Activated T-helper 1 cell treated with anti-CD3 and anti-CD28 coated beads, Interleukin-12 subunit alpha, Interleukin-12 subunit beta, Interleukin-2, Interleukin-4 antibody, amounts not matched to agents 30 ng/mL and 10 ng/mL and 1 ng/mL, durations not matched to agents 14 hours and 24 hours and 36 hours (primary cell): ENCODE data around the gene APOC1. TPM values are rescaled to one million over a fixed set of nuclear protein-coding genes. Genes with fewer than 3 reads are reported as not detected.
"Not testable (repeated sequence)": the region's sequence is repeated elsewhere in the genome, so short reads cannot be mapped to it uniquely, and the experiment has no call there.

Experiments used
- DNase-seq: peaks from one replicate; pipeline ENCODE4 v3.0.0; 2021; ENCODE audit warnings: low spot score
- H3K27ac Mint-ChIP-seq: one replicate; pipeline ENCODE4 v1.8.0; 2021; ENCODE audit warnings: mild to moderate bottlenecking, mixed read lengths
- H3K27me3 Mint-ChIP-seq: one replicate; pipeline ENCODE4 v1.8.0; 2022; ENCODE audit warnings: mild to moderate bottlenecking, moderate library complexity, mixed read lengths; ENCODE audit not compliant: insufficient read depth
- H3K36me3 Mint-ChIP-seq: one replicate; pipeline ENCODE4 v1.8.0; 2021; ENCODE audit warnings: low read depth, mixed read lengths
- H3K4me1 Mint-ChIP-seq: one replicate; pipeline ENCODE4 v1.8.0; 2021; ENCODE audit warnings: low read depth, mixed read lengths
- H3K4me3 Mint-ChIP-seq: one replicate; pipeline ENCODE4 v1.8.0; 2021; ENCODE audit warnings: mild to moderate bottlenecking, moderate library complexity, mixed read lengths
- H3K9me3 Mint-ChIP-seq: one replicate; pipeline ENCODE4 v1.8.0; 2021; ENCODE audit warnings: mixed read lengths
- intact Hi-C: fragments of 100-400 bp; cut with micrococcal nuclease; formaldehyde crosslinking; loops from one replicate; pipeline ENCODE4 v1.15.1; 2024
- total RNA-seq: library from RNA; stranded (reverse); gene quantifications from 2 replicates; pipeline ENCODE4 v1.2.3, GENCODE V29; 2022

APOC1 gene
- total RNA-seq, 1 donor from 2014 or later, result 1.2 TPM

DNA sequence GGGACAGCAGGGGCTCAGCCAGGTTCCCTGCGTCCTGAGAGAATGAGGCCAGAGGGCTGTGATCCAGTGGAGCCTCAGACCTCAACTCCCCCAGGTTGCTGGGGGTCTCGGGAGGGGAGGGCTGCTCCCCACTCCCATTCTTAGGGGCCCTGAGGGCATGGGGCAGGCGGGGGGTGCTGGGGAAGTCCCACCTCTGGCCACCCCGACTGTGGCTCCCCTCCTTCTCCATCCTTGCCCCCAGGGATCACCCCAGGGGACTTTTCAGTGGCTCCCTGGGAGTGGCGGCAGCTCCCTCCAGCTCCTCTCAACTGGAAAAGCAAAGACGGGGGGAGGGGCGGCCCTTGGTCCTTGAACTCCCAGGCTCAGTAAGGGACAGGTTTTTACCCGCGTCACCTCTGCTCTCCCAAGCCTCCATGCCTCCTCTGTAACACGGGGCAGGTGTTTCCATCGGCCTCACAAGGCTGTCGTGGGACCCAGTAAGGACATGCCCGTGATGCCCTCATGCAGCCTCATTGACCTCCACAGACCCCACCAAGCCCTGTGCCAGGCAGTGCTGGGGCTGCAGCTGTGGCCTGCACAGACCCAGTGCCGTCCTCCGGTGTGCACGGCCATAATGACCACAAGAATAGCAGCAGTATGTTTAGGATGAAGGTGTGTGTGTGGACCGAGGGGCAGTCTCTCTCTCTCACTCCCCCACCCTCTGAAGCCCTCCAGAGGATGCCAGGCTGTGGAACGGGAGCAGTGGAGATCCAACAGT is 34.9 kb upstream of the APOC1 start:
- intact Hi-C loops, result no loop called here
- no peaks in the 10 kb centered on the region for H3K4me1 Mint-ChIP-seq
- H3K36me3 Mint-ChIP-seq, result no peaks in the 10 kb centered on the region
- H3K4me3 Mint-ChIP-seq, result no peak overlapping the region
- no peaks in the 10 kb centered on the region for H3K9me3 Mint-ChIP-seq
- no peak for DNase-seq
- no peak overlapping the region for H3K27ac Mint-ChIP-seq
- peaks cover 4% of the 10 kb centered on the region for H3K27me3 Mint-ChIP-seq

DNA sequence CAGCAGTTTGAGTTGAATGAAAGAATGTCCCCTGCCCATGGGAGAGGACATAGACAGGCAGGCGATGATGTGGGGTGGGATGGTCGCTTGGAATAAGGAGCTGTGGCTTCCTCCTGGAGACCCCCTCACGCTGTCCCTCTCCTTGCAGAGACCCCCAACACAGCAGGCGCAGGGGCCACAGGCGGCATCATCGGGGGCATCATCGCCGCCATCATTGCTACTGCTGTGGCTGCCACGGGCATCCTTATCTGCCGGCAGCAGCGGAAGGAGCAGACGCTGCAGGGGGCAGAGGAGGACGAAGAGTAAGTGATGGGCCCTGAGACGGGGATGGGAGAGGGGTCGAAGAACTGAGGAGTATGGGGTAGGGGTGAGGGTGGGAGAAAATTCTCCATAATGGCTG is 32.3 kb upstream of the APOC1 start:
- intact Hi-C loops, result no loop called here
- DNase-seq, result no peak
- Mint-ChIP-seq H3K36me3 (no peaks in the 10 kb centered on the region), H3K27me3 (peaks cover 4% of the 10 kb centered on the region), H3K4me1 (no peaks in the 10 kb centered on the region), H3K4me3 (no peak overlapping the region), H3K27ac (no peak overlapping the region), H3K9me3 (no peaks in the 10 kb centered on the region)

DNA sequence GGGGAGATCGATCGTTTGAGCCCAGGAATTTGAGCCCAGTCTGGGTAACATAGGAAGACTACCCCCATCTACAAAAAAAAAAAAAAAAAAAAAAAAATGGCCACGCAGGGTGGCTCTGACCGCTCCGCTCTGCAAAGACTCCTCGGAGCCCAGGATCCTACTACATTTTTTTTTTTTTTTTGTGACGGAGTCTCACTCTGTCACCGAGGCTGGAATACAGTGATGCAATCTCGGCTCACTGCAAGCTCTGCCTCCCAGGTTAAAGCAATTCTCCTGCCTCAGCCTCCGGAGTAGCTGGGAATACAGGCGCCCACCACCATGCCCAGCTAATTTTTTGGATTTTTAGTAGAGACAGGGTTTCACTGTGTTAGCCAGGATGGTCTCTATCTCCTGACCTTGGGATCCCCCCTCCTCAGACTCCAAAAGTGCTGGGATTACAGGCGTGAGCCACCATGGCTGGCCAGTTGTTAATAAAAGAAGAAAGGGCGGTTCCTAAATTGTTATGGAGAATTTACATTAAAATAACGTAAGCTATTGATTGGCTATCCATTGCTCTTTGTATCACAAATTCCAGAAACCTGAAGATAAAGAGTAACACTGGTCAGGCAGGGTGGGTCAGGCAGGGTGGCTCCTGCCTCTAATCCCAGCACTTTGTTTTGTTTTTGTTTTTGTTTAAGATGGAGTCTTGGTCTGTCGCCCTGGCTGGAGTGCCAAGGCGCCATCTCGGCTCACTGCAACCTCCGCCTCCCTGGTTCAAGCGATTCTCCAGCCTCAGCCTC is 31.6 kb upstream of the APOC1 start:
- DNase-seq, H3K4me1 Mint-ChIP-seq, H3K9me3 Mint-ChIP-seq, H3K27ac Mint-ChIP-seq, H3K4me3 Mint-ChIP-seq, H3K27me3 Mint-ChIP-seq, H3K36me3 Mint-ChIP-seq, intact Hi-C loops: not testable (repeated sequence)

DNA sequence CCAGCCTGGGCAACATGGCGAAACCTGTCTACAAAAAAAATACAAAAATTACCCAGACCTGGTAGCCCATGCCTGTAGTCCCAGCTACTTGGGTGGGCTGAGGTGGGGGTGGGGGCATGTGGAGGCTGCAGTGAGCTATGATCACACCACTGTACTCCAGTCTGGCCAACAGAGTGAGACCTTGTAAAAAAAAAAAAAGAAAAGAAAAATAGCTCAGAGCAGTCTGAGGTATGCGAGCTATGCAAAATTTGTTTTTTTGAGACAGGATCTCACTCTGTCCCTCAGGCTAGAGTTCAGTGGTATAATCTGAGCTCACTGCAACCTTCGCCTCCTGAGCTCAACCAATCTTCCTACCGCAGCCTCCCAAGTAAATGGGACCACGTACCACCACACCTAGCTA is 30.5 kb upstream of the APOC1 start:
- Mint-ChIP-seq H3K4me1 (peaks cover under 1% of the 10 kb centered on the region), H3K4me3 (no peak overlapping the region), H3K9me3 (no peaks in the 10 kb centered on the region), H3K36me3 (no peaks in the 10 kb centered on the region), H3K27ac (no peak overlapping the region), H3K27me3 (peaks cover 2% of the 10 kb centered on the region)
- intact Hi-C loops, result no loop called here
- DNase-seq, result no peak

DNA sequence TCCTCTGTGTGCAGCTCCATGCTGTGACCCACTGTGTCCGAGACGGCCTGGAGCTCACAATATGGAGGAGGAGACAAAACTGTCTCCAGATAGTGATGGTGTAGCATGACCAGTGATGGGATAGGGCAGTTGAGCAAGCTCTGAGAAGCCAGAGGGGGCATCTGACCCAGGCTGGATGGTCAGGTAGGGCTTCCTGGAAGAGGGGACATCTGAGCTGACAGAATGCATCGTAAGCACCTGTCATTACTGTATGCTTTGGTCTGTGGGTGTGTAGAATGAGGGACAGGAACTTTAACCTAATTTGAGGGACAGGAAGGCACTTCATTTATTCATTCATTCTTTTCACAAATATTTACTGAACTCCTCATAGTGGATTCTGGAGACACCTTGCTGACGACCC is 29.8 kb upstream of the APOC1 start:
- Mint-ChIP-seq H3K4me1 (peaks cover 5% of the 10 kb centered on the region), H3K4me3 (no peak overlapping the region), H3K36me3 (peaks cover 2% of the 10 kb centered on the region), H3K27ac (no peak overlapping the region), H3K9me3 (no peaks in the 10 kb centered on the region), H3K27me3 (peaks cover 2% of the 10 kb centered on the region)
- intact Hi-C loops, result no loop called here
- no peak for DNase-seq

DNA sequence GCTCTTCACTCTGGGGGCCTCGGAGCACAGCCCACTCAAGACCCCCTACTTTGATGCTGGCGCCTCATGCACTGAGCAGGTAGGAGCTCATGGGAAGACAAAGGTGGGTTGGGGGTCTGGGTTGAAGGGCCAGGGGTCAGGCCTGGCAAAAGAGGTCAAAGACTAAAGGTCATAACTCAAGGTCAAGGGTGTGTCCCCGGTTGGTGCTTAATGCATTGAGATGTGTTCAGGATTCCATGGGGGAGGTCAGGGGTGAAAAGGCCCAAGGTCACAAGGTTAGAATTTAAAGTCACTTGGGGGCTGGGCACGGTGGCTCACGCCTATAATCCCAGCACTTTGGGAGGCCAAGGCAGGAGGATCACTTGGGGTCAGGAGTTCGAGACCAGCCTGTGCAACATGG is 28.3 kb upstream of the APOC1 start:
- Mint-ChIP-seq H3K9me3 (no peaks in the 10 kb centered on the region), H3K36me3 (peaks cover 4% of the 10 kb centered on the region), H3K4me1 (peaks cover 10% of the 10 kb centered on the region), H3K27me3 (peaks cover under 1% of the 10 kb centered on the region), H3K4me3 (no peak overlapping the region), H3K27ac (no peak overlapping the region)
- no peak for DNase-seq
- intact Hi-C loops, result no loop called here

DNA sequence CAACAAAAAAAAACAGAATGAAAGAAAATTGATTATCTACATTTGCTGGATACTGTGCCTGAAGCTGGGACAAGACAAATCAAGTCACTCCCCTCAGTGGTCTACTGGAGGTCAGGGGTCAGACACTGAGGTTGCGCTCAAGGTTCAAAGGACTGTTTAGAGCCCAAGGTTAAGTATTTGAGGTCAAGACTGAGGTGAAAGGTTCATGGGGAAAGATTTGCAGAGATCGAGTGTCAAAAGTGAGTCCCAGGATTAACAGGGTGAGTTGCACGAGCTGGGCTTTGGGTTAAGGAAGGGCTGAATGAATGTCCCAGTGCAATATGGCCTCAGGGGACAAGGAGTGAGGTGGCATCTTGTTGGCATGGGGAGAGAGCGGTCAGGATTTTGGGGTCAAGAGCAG is 26.8 kb upstream of the APOC1 start:
- Mint-ChIP-seq H3K4me1 (peaks cover 20% of the 10 kb centered on the region), H3K27ac (no peak overlapping the region), H3K4me3 (no peak overlapping the region), H3K9me3 (no peaks in the 10 kb centered on the region), H3K27me3 (no peaks in the 10 kb centered on the region), H3K36me3 (peaks cover 9% of the 10 kb centered on the region)
- intact Hi-C loops, result no loop called here
- no peak for DNase-seq

DNA sequence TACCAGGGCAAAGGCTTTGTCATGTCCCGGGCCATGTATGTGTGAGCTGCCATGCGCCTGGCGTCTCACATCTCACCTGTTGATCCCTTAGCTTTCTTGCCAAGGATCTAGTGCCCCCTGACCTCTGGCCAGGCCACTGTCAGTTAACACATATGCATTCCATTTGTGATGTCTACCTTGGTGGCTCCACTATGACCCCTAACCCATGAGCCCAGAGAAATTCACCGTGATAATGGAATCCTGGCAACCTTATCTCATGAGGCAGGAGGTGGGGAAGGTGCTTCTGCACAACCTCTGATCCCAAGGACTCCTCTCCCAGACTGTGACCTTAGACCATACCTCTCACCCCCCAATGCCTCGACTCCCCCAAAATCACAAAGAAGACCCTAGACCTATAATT is 26.1 kb upstream of the APOC1 start:
- H3K9me3 Mint-ChIP-seq, intact Hi-C loops, H3K27me3 Mint-ChIP-seq, H3K27ac Mint-ChIP-seq, DNase-seq: not testable (repeated sequence)
- peaks cover 15% of the 10 kb centered on the region for H3K36me3 Mint-ChIP-seq
- H3K4me1 Mint-ChIP-seq, result peaks cover 25% of the 10 kb centered on the region
- H3K4me3 Mint-ChIP-seq, result peak overlapping the region; percentile 13

DNA sequence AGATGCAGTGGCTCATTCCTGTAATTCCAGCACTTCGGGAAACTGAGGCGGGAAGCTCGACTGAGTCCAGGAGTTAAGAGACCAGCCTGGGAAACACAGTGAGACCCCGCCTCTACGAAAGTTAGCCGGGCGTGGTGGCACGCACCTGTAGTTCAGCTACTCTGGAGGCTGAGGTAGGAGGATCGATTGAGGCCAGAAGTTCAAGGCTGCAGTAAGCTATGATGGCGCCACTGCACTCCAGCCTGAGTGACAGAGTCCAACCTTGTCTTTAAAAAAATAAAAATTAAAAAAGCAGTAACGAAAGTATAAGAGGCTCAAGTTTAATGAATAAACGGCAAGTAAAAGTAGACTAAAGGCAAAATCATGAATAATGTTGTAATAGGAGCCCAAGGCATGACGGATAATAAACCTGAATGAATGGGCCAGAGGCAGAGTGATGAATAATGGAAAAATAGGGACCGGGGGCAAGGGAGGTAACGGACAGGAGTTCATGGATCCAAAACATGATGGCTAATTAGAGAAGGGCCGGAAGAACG is 24.5 kb upstream of the APOC1 start:
- Mint-ChIP-seq H3K9me3 (no peaks in the 10 kb centered on the region), H3K36me3 (peaks cover 24% of the 10 kb centered on the region), H3K27ac (peak overlapping the region; percentile 96), H3K4me1 (peaks cover 28% of the 10 kb centered on the region), H3K27me3 (no peaks in the 10 kb centered on the region), H3K4me3 (peak overlapping the region; percentile 86)
- intact Hi-C loops, result loop anchor here (1.0 to 2.0 kb wide), 13 partner anchors 25 to 1221 kb away; partner anchors contain the start of genes BLOC1S3, CLPTM1, OPA3 and PPP1R37
- no peak for DNase-seq

DNA sequence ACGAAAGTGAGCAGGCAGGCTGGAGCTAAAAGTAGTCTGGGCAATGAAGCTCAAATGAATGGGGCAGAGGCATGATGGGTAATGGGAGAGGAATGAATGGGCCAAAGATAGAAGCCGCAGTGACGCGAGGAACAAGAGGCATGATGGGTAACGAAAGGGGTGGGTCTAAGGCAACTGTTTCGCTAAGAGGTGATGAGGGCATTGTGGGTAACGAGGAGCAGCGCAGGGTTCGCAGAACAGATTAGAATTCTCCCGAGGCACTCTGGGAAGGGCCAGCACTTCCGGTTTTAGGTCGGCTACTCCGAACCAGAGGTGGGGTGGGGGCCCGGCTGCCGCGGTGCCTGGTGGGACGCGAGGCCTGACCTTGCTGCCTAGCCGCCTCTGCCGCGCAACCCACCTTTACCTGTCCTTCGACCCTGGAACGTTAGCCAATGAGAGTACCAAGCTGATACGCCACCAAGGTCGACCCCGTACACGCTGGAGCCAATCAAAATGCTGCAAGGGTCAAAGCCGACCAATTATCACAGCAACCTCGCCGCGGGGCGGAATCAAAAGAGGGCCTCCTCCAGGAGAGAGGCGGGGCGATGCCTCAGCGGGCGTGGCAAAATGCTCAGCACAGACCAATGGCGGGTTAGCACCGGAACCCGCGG is 23.9 kb upstream of the APOC1 start:
- intact Hi-C loops, result loop anchor here (1.0 to 2.0 kb wide), 14 partner anchors 13 to 1222 kb away; partner anchors contain the start of genes BLOC1S3, CLPTM1, OPA3 and PPP1R37
- DNase-seq, result peak; percentile 100
- H3K27me3 Mint-ChIP-seq, result no peaks in the 10 kb centered on the region
- no peaks in the 10 kb centered on the region for H3K9me3 Mint-ChIP-seq
- peak overlapping the region; percentile 96 for H3K27ac Mint-ChIP-seq
- H3K4me1 Mint-ChIP-seq, result peaks cover 30% of the 10 kb centered on the region
- H3K36me3 Mint-ChIP-seq, result peaks cover 26% of the 10 kb centered on the region
- peak overlapping the region; percentile 86 for H3K4me3 Mint-ChIP-seq

DNA sequence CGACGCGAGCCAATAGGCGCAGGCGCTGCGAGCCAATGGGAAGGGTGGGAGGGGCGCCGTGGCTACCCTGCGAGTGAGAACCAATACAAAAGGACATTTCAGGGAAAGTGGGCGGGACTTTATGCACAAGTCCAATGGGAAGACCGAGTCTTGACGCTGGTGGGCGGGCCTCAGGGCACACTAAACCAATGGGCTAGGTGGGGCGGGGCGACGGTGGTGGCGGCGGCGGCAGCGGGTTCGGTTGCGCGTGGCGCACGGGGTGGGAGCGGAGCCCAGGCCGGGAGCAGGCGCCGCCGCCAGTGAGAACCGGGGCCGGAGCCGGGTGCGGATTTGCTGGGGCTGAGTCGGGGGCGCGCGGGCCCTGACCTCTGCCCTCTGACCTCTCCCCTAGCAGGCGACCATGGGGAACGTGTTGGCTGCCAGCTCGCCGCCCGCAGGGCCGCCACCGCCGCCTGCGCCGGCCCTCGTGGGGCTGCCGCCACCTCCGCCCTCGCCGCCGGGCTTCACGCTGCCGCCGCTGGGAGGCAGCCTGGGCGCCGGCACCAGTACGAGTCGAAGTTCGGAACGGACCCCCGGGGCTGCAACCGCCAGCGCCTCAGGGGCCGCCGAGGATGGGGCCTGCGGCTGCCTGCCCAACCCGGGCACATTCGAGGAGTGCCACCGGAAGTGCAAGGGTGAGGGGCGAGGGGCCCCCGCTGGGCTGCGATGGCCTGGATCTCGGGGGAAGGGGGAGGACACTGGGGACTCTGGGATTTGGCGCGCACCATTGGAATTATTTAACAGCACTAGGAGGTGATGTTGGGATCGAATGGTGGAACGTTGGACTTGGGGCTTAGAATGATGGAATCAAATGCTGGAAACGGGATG is 23.2 kb upstream of the APOC1 start, which contains the start of gene TOMM40:
Gene TOMM40, plus strand, starts transcription at position 239 of the 867 bp plus-strand sequence. Its CDS starts 162 bp downstream, at position 401.
- Mint-ChIP-seq H3K36me3 (peaks cover 32% of the 10 kb centered on the region), H3K27me3 (no peaks in the 10 kb centered on the region), H3K4me1 (peaks cover 30% of the 10 kb centered on the region), H3K9me3 (no peaks in the 10 kb centered on the region), H3K27ac (peak within 1 kb of the TSS; percentile 96), H3K4me3 (peak within 1 kb of the TSS; percentile 93)
- no peak for DNase-seq
- intact Hi-C loops, result loop anchor here (1.0 to 2.0 kb wide), 3 partner anchors 12 to 1222 kb away; partner anchors contain the start of gene PPP1R37

DNA sequence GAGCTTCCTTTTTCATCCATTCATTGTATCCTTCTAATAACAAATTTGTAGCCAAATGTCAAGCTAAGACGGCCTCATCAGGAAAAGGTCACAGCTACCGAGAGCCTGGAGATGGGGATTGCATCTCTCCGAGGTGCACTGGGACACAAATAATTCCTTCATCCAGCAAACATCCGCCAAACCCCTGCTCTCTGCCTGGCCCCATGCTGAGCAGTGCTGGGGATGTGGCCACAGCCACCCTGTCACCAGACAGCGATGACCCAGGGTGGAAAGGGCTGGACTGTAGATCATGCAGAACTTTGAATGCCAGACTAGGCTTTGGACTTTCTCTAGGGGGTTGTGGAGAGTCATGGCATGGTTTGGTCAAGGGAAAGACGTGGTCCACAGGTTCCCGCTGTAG is 21.5 kb upstream of the APOC1 start:
- intact Hi-C loops, result no loop called here

More for the DNA sequence above, 21.5 kb upstream of the APOC1 start:
- Mint-ChIP-seq H3K9me3 (no peaks in the 10 kb centered on the region), H3K27me3 (no peaks in the 10 kb centered on the region), H3K36me3 (peaks cover 40% of the 10 kb centered on the region), H3K27ac (peak overlapping the region; percentile 64), H3K4me1 (peaks cover 30% of the 10 kb centered on the region), H3K4me3 (peak overlapping the region; percentile 93)
- no peak for DNase-seq
